Activated CD4-positive, alpha-beta T cell treated with anti-CD3 and anti-CD28 coated beads, Interleukin-10, Interleukin-2, amounts not matched to agents 100 ng/mL and 50 ng/mL, durations not matched to agents 16 hours and 8 hours (primary cell): Measurements from ENCODE around the gene EIF4EBP2.

Experiments
- DNase-seq: peaks from one replicate; pipeline ENCODE4 v3.0.0-alpha.2; 2020

EIF4EBP2 gene

GRCh38 chr10:70404036-70404786 lies at the start of gene EIF4EBP2:
TSS of gene EIF4EBP2 (plus strand) at chr10:70404145. CDS start at chr10:70404402, 257 bp downstream.
- DNase-seq = peak; percentile 98

GRCh38 chr10:70354556-70354955 lies 49.4 kb upstream of the EIF4EBP2 start:
- no peak for DNase-seq

- DNase-seq = peak; percentile 88
Measured at GRCh38 chr10:70355051-70356021, 48.6 kb upstream of the EIF4EBP2 start.

- peak; percentile 67 for DNase-seq
Measured at GRCh38 chr10:70357565-70357964, 46.4 kb upstream of the EIF4EBP2 start.

GRCh38 chr10:70358446-70358845 lies 45.5 kb upstream of the EIF4EBP2 start:
- DNase-seq = no peak

GRCh38 chr10:70359017-70359550 lies 44.9 kb upstream of the EIF4EBP2 start:
- no peak for DNase-seq

GRCh38 chr10:70360215-70360614 lies 43.7 kb upstream of the EIF4EBP2 start:
- DNase-seq = no peak

GRCh38 chr10:70362328-70362727 lies 41.6 kb upstream of the EIF4EBP2 start:
- peak; percentile 15 for DNase-seq

GRCh38 chr10:70363292-70363691 lies 40.7 kb upstream of the EIF4EBP2 start:
- no peak for DNase-seq

GRCh38 chr10:70363971-70364771 lies 39.8 kb upstream of the EIF4EBP2 start:
- peak; percentile 92 for DNase-seq

GRCh38 chr10:70364772-70365091 lies 39.2 kb upstream of the EIF4EBP2 start:
- no peak for DNase-seq

GRCh38 chr10:70367195-70367796 lies 36.6 kb upstream of the EIF4EBP2 start:
- DNase-seq = no peak

GRCh38 chr10:70368774-70369482 lies 35.0 kb upstream of the EIF4EBP2 start:
- no peak for DNase-seq

GRCh38 chr10:70369498-70370018 lies 34.4 kb upstream of the EIF4EBP2 start:
- no peak for DNase-seq

GRCh38 chr10:70370766-70371165 lies 33.2 kb upstream of the EIF4EBP2 start:
- DNase-seq = no peak

- DNase-seq = no peak
Measured at GRCh38 chr10:70371846-70372245, 32.1 kb upstream of the EIF4EBP2 start.

GRCh38 chr10:70374775-70375614 lies 28.9 kb upstream of the EIF4EBP2 start:
- no peak for DNase-seq

- DNase-seq = no peak
Measured at GRCh38 chr10:70376436-70377378, 27.2 kb upstream of the EIF4EBP2 start.

- DNase-seq = no peak
Measured at GRCh38 chr10:70378122-70378521, 25.8 kb upstream of the EIF4EBP2 start.
